ENCODE results near the gene SYAP1.

SYAP1 gene

GRCh38 chrX:16756724-16757123 lies 37.3 kb downstream of the SYAP1 start:
- no peak for TF ChIP-seq CTCF (IDR thresholded peaks at IDR 0.05)

GRCh38 chrX:16762579-16762978 lies 43.2 kb downstream of the SYAP1 start:
- no peak for TF ChIP-seq CTCF (IDR thresholded peaks at IDR 0.05)

DNA sequence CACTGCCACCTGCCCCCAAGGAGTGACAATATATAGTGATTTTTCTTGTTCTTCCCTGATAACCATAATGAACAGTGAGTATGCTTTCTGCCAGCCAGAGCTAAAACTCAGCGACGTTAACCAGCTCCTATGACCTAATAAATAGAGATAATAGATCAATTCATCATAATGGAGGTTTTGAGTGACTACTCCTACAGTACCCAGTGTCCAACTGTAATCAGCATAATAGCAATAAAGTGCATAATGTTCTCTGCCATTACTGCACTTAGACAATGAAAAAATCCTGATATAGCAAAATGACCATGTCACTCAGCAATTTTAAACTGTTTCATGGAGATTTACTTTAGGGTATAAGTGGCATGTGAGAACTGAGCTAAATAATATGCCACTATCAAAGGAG lies 46.2 kb downstream of the SYAP1 start:
- no peak for TF ChIP-seq CTCF (IDR thresholded peaks at IDR 0.05)

DNA sequence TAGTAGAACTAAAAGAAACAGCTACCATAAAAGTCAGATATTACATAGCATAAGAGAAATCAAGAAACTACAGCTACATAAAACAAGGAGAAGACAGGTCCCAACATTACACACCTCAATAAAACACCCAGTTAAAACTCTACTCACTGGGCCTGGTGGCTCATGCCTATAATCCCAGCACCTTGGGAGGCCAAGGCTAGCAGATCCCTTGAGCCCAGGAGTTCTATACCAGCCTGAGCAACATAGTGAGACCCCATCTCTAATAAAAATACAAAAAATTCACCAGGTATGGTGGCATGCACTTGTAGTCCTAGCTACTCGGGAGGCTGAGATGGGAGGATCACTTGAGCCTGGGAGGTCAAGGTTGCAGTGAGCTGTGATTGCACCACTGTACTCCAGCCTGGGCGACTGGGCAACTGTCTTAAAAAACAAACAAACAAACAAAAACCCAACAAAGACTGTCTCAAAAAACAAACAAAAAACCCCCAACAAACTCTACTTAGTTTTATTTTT lies 51.6 kb downstream of the SYAP1 start:
- TF ChIP-seq CTCF (IDR thresholded peaks at IDR 0.05) = no peak

- no peak for TF ChIP-seq CTCF (IDR thresholded peaks at IDR 0.05)
Measured at GRCh38 chrX:16771483-16772398, 52.3 kb downstream of the SYAP1 start.

- TF ChIP-seq CTCF (IDR thresholded peaks at IDR 0.05) = no peak
Measured at GRCh38 chrX:16772460-16772859, 53.0 kb downstream of the SYAP1 start.

DNA sequence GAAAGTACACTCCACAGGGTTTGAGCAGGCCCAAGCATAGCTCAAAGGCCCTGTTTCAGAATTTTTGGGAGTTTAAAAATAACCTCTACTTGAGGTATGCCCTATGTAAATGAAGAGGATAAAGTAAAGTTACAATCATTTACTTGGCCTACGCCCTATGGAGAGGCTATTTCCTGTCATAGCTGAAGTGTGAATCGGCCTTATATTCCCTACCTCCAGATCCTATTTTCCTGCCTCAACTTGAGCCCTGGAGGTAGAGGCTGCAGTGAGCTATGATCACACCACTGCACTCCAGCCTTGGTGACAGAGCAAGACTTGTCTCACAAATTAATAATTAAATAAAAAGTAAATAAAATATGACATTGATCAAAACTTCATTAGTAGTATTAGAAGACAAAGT lies 55.3 kb downstream of the SYAP1 start:
- no peak for TF ChIP-seq CTCF (IDR thresholded peaks at IDR 0.05)
